Epithelial cell of esophagus (primary cell): ENCODE data around the gene PODNL1.
A peak's percentile ranks its signal among the peaks of the same experiment; 100 is the strongest.

ENCODE experiments used
- DNase-seq: peaks from one replicate; pipeline ENCODE4 v3.0.0; 2010; ENCODE audit warnings: low read depth
- H3K4me3 ChIP-seq: 2 replicates; pipeline ENCODE4 v1.5.1; 2011; ENCODE audit warnings: mild to moderate bottlenecking, low read length, control low read depth
- CTCF ChIP-seq: IDR thresholded peaks from 2 replicates; pipeline ENCODE4 v1.5.1; 2011; ENCODE audit warnings: low read depth, mild to moderate bottlenecking, low read length, control low read depth, inconsistent platforms; ENCODE audit not compliant: insufficient read depth; ENCODE audit errors: missing control alignments

The PODNL1 gene

GRCh38 chr19:13913352-13913751 is 24.9 kb downstream of the PODNL1 start:
- no peak for DNase-seq
- no peak overlapping the region for H3K4me3 ChIP-seq

GRCh38 chr19:13909430-13909829 is 28.8 kb downstream of the PODNL1 start:
- DNase-seq: no peak

More at GRCh38 chr19:13913352-13913751, 24.9 kb downstream of the PODNL1 start:
- TF ChIP-seq CTCF: no peak

GRCh38 chr19:13908674-13909073 is 29.5 kb downstream of the PODNL1 start:
- no peak for DNase-seq
- H3K4me3 ChIP-seq: no peak overlapping the region
- TF ChIP-seq CTCF: no peak

More at GRCh38 chr19:13909430-13909829, 28.8 kb downstream of the PODNL1 start:
- no peak overlapping the region for H3K4me3 ChIP-seq
- TF ChIP-seq CTCF: no peak

- DNase-seq: no peak
Measured at GRCh38 chr19:13906910-13907309, 31.3 kb downstream of the PODNL1 start.

GRCh38 chr19:13906521-13906904 is 31.7 kb downstream of the PODNL1 start:
- peak; percentile 48 for DNase-seq
- H3K4me3 ChIP-seq: peak overlapping the region; percentile 81
- no peak for TF ChIP-seq CTCF

More at GRCh38 chr19:13906910-13907309, 31.3 kb downstream of the PODNL1 start:
- no peak for TF ChIP-seq CTCF
- peak overlapping the region; percentile 81 for H3K4me3 ChIP-seq

- peak; percentile 91 for DNase-seq
- peak within 1 kb of the TSS; percentile 81 for H3K4me3 ChIP-seq
- no peak for TF ChIP-seq CTCF
Measured at GRCh38 chr19:13905634-13906520, 32.3 kb downstream of the PODNL1 start, which contains the start of the genes BRME1 and CC2D1A. Gene BRME1 (minus strand): TSS chr19:13906117. CDS start chr19:13904892, 1,225 bp downstream. Gene CC2D1A (plus strand): TSS chr19:13906201. CDS start chr19:13906442, 241 bp downstream.
